ENCODE results near the gene PDE1C.

GRCh38 chr7:31893365-31893764 lies 176.8 kb downstream of the PDE1C start:
- TF ChIP-seq CTCF (IDR thresholded peaks at IDR 0.05; ENCODE audit: low read depth, low read length) (no peak), POLR2A (IDR thresholded peaks at IDR 0.05; ENCODE audit: extremely low read depth, insufficient read length) (no peak)

Measured in NB4 (cell line).